GM23338 (cell line): Measurements from ENCODE around the gene PARD3. TPM values are rescaled to one million over a fixed set of nuclear protein-coding genes. Genes with fewer than 3 reads are reported as not detected.

Experiments
- ATAC-seq: fragments of 200-7000 bp; cut with Tn5 transposase; 3 replicates; pipeline ENCODE4 v1.9.1; 2020
- DNase-seq: peaks from one replicate; pipeline ENCODE4 v3.0.0-alpha.2; 2015; ENCODE audit warnings: low spot score
- H2AFZ ChIP-seq: fragments of 200-600 bp; sonication (generic); 2 replicates; pipeline ENCODE4 v1.8.0; 2016; ENCODE audit warnings: antibody characterized with exemption, mild to moderate bottlenecking, moderate library complexity
- H3F3A ChIP-seq: fragments of 200-600 bp; sonication (generic); replicated peaks from 2 replicates; pipeline ENCODE4 v1.8.0; 2017; ENCODE audit warnings: antibody characterized with exemption, mixed run types, low read depth
- H3K27ac ChIP-seq: fragments of 200-600 bp; sonication (generic); 2 replicates; pipeline ENCODE4 v1.6.1; 2016; ENCODE audit warnings: low read depth
- H3K27me3 ChIP-seq: fragments of 200-600 bp; sonication (generic); 2 replicates; pipeline ENCODE4 v1.8.0; 2016; ENCODE audit warnings: mild to moderate bottlenecking, mixed run types, moderate library complexity; ENCODE audit not compliant: insufficient read depth
- H3K36me3 ChIP-seq: fragments of 200-600 bp; sonication (generic); 2 replicates; pipeline ENCODE4 v1.8.0; 2016; ENCODE audit warnings: mild to moderate bottlenecking; ENCODE audit not compliant: insufficient read depth
- H3K4me1 ChIP-seq: fragments of 200-600 bp; sonication (generic); 2 replicates; pipeline ENCODE4 v1.8.0; 2016; ENCODE audit warnings: mild to moderate bottlenecking, moderate library complexity; ENCODE audit not compliant: insufficient read depth
- H3K4me2 ChIP-seq: fragments of 200-600 bp; sonication (generic); 2 replicates; pipeline ENCODE4 v1.7.1; 2017; ENCODE audit warnings: mixed run types
- H3K4me3 ChIP-seq: fragments of 200-600 bp; sonication (generic); 2 replicates; pipeline ENCODE4 v1.6.1; 2016; ENCODE audit warnings: mixed run types
- H3K79me2 ChIP-seq: fragments of 200-600 bp; sonication (generic); replicated peaks from 2 replicates; pipeline ENCODE4 v1.8.0; 2017; ENCODE audit warnings: mild to moderate bottlenecking; ENCODE audit not compliant: insufficient read depth
- H3K9me2 ChIP-seq: fragments of 200-600 bp; sonication (generic); 2 replicates; pipeline ENCODE4 v1.8.0; 2017; ENCODE audit not compliant: insufficient read depth
- H4K20me1 ChIP-seq: fragments of 200-600 bp; sonication (generic); replicated peaks from 2 replicates; pipeline ENCODE4 v1.8.0; 2017; ENCODE audit warnings: mild to moderate bottlenecking; ENCODE audit not compliant: insufficient read depth
- H3K27ac Mint-ChIP-seq: 2 replicates; pipeline ENCODE4 v1.8.0; 2020; ENCODE audit warnings: inconsistent platforms, mild to moderate bottlenecking, moderate library complexity, mixed read lengths
- H3K27me3 Mint-ChIP-seq: 3 replicates; pipeline ENCODE4 v1.8.0; 2022; ENCODE audit warnings: low read depth, mild to moderate bottlenecking, moderate library complexity, mixed read lengths, inconsistent platforms; ENCODE audit not compliant: insufficient read depth, poor library complexity
- H3K36me3 Mint-ChIP-seq: 3 replicates; pipeline ENCODE4 v1.8.0; 2021; ENCODE audit warnings: low read depth, mild to moderate bottlenecking, inconsistent platforms, moderate library complexity, mixed read lengths
- H3K4me1 Mint-ChIP-seq: 3 replicates; pipeline ENCODE4 v1.8.0; 2020; ENCODE audit warnings: mild to moderate bottlenecking, inconsistent platforms, mixed read lengths
- H3K4me3 Mint-ChIP-seq: 3 replicates; pipeline ENCODE4 v1.8.0; 2021; ENCODE audit warnings: moderate library complexity, mild to moderate bottlenecking, inconsistent platforms, mixed read lengths
- H3K9me3 Mint-ChIP-seq: 3 replicates; pipeline ENCODE4 v1.8.0; 2020; ENCODE audit warnings: moderate library complexity, mild to moderate bottlenecking, inconsistent platforms, mixed read lengths
- CREB1 ChIP-seq: fragments of 250-450 bp; sonication (Bioruptor Pico); IDR thresholded peaks from 2 replicates; pipeline ENCODE4 v1.5.0; 2020; ENCODE audit warnings: low read depth, mild to moderate bottlenecking, moderate library complexity
- CTCF ChIP-seq, 2 experiments: fragments of 200-600 bp in 1 of 2; sonication (generic) in 1 of 2; conservative IDR thresholded peaks; 2 replicates each; pipeline versions ENCODE4 v1.5.1 to v1.6.1; 2016 to 2017; ENCODE audit warnings: antibody characterized with exemption in 2 of 2, low read depth in 2 of 2, mild to moderate bottlenecking in 2 of 2, moderate library complexity in 1 of 2
- EZH2 ChIP-seq: fragments of 200-600 bp; sonication (generic); IDR thresholded peaks from one replicate; pipeline ENCODE4 v1.8.0; 2017; ENCODE audit warnings: antibody characterized with exemption, mild to moderate bottlenecking, low read depth; ENCODE audit not compliant: unreplicated experiment
- EZH2phosphoT487 ChIP-seq: fragments of 200-600 bp; sonication (generic); IDR thresholded peaks from one replicate; pipeline ENCODE4 v1.8.1; 2018; ENCODE audit warnings: antibody characterized with exemption; ENCODE audit not compliant: unreplicated experiment
- JUNB ChIP-seq: IDR thresholded peaks from one replicate; pipeline ENCODE4 v1.6.1; 2016; ENCODE audit warnings: antibody characterized with exemption; ENCODE audit not compliant: unreplicated experiment
- NANOG ChIP-seq: IDR thresholded peaks from 2 replicates; pipeline ENCODE4 v1.6.1; 2016; ENCODE audit warnings: antibody characterized with exemption, borderline replicate concordance
- POLR2AphosphoS5 ChIP-seq: IDR thresholded peaks from 2 replicates; pipeline ENCODE4 v1.6.1; 2016; ENCODE audit warnings: antibody characterized with exemption, low read depth
- STAT1 ChIP-seq: IDR thresholded peaks from one replicate; pipeline ENCODE4 v1.6.1; 2016; ENCODE audit warnings: antibody characterized with exemption; ENCODE audit not compliant: unreplicated experiment
- ZNF114 ChIP-seq: fragments of 250-450 bp; sonication (Bioruptor Pico); IDR thresholded peaks from 2 replicates; pipeline ENCODE4 v1.5.0; 2020; ENCODE audit warnings: mild to moderate bottlenecking, moderate library complexity
- ZNF331 ChIP-seq: fragments of 250-450 bp; sonication (Bioruptor Pico); IDR thresholded peaks from 2 replicates; pipeline ENCODE4 v1.5.0; 2020; ENCODE audit warnings: low read depth, mild to moderate bottlenecking, moderate library complexity
- ZNF462 ChIP-seq: fragments of 250-450 bp; sonication (Bioruptor Pico); IDR thresholded peaks from 2 replicates; pipeline ENCODE4 v1.5.0; 2020; ENCODE audit warnings: mild to moderate bottlenecking, moderate library complexity
- polyA plus RNA-seq: library from polyadenylated mRNA; unstranded; fragments of >200 nt; fragmentation: Nextera tagmentation; extraction: Ambion mirVana; gene quantifications from 2 replicates; pipeline ENCODE4 v1.2.1, GENCODE V29; 2016
- total RNA-seq: library from RNA; depleted of rRNA; stranded (reverse); fragments of >200 nt; shearing (Covaris generic); gene quantifications from 2 replicates; pipeline ENCODE4 v1.2.3, GENCODE V29; 2014
- TF ChIP-seq, protein P1 (sequence below): IDR thresholded peaks from 2 replicates; pipeline ENCODE4 v1.6.1; 2016; ENCODE audit warnings: antibody characterized with exemption
- TF ChIP-seq, protein P2 (sequence below): IDR thresholded peaks from one replicate; pipeline ENCODE4 v1.6.1; 2018; ENCODE audit warnings: antibody characterized with exemption; ENCODE audit not compliant: unreplicated experiment

Gene PARD3
- total and polyA plus RNA-seq, 2 experiments from 2014 or later = 30.2 to 51.4 TPM

GRCh38 chr10:34780818-34781380 is 34.2 kb downstream of the PARD3 start:
- H3K4me1 Mint-ChIP-seq = peaks cover 48% of the 10 kb centered on the region
- DNase-seq (no peak), ATAC-seq (peak; percentile 88)
- no peaks in the 10 kb centered on the region for H3K36me3 Mint-ChIP-seq
- 0 out of 3 replicates have a peak overlapping the region, but pooled peaks have one; percentile 11 for H3K4me3 Mint-ChIP-seq
- Histone ChIP-seq H3K9me2 (no peaks in the 10 kb centered on the region), H3K27me3 (no peaks in the 10 kb centered on the region), H3K79me2 (peaks cover 99% of the 10 kb centered on the region), H3K36me3 (no peaks in the 10 kb centered on the region), H4K20me1 (peaks cover 24% of the 10 kb centered on the region), H3K4me2 (peak overlapping the region; percentile 18; the same call in 1 of the 2 replicates), H2AFZ (no peak overlapping the region), H3K4me3 (no peak overlapping the region), H3K27ac (no peak overlapping the region), H3K4me1 (peaks cover 32% of the 10 kb centered on the region), H3F3A (no peaks in the 10 kb centered on the region)
- H3K9me3 Mint-ChIP-seq = no peaks in the 10 kb centered on the region
- H3K27ac Mint-ChIP-seq = peak overlapping the region; percentile 8; the same call in 1 of the 2 replicates
- H3K27me3 Mint-ChIP-seq = peaks cover 6% of the 10 kb centered on the region
- TF ChIP-seq POLR2AphosphoS5 (no peak), STAT1 (no peak), EZH2phosphoT487 (no peak), JUNB (no peak), EZH2 (no peak), ZNF331 (no peak), CREB1 (CRISPR knock-in tag) (no peak), CTCF (conservative IDR thresholded peaks at IDR 0.05; ENCODE audit: low read depth in 2 of 2) (no peak), NANOG (no peak), ZNF462 (CRISPR knock-in tag) (no peak), ZNF114 (no peak)
- TF ChIP-seq, protein P1, sequence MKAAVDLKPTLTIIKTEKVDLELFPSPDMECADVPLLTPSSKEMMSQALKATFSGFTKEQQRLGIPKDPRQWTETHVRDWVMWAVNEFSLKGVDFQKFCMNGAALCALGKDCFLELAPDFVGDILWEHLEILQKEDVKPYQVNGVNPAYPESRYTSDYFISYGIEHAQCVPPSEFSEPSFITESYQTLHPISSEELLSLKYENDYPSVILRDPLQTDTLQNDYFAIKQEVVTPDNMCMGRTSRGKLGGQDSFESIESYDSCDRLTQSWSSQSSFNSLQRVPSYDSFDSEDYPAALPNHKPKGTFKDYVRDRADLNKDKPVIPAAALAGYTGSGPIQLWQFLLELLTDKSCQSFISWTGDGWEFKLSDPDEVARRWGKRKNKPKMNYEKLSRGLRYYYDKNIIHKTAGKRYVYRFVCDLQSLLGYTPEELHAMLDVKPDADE = no peak
- TF ChIP-seq, protein P2, sequence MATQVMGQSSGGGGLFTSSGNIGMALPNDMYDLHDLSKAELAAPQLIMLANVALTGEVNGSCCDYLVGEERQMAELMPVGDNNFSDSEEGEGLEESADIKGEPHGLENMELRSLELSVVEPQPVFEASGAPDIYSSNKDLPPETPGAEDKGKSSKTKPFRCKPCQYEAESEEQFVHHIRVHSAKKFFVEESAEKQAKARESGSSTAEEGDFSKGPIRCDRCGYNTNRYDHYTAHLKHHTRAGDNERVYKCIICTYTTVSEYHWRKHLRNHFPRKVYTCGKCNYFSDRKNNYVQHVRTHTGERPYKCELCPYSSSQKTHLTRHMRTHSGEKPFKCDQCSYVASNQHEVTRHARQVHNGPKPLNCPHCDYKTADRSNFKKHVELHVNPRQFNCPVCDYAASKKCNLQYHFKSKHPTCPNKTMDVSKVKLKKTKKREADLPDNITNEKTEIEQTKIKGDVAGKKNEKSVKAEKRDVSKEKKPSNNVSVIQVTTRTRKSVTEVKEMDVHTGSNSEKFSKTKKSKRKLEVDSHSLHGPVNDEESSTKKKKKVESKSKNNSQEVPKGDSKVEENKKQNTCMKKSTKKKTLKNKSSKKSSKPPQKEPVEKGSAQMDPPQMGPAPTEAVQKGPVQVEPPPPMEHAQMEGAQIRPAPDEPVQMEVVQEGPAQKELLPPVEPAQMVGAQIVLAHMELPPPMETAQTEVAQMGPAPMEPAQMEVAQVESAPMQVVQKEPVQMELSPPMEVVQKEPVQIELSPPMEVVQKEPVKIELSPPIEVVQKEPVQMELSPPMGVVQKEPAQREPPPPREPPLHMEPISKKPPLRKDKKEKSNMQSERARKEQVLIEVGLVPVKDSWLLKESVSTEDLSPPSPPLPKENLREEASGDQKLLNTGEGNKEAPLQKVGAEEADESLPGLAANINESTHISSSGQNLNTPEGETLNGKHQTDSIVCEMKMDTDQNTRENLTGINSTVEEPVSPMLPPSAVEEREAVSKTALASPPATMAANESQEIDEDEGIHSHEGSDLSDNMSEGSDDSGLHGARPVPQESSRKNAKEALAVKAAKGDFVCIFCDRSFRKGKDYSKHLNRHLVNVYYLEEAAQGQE = no peak
